NCI-H2196 treated with DMSO at 0.1 percent for 48 hours (cell line): Measurements from ENCODE around the gene MTHFR.

Source experiments
- DNase-seq: peaks from one replicate; lab custom pipeline; 2025; ENCODE audit not compliant: unreplicated experiment; lab: John Stamatoyannopoulos, UW

Gene MTHFR

GRCh38 chr1:11799099-11799498, 6.7 kb downstream of the MTHFR start:
- no peak for DNase-seq

- DNase-seq, result no peak
Measured at GRCh38 chr1:11797525-11798216, 8.1 kb downstream of the MTHFR start.

GRCh38 chr1:11796036-11796828, 9.5 kb downstream of the MTHFR start:
- DNase-seq, result no peak

- no peak for DNase-seq
Measured at GRCh38 chr1:11795238-11795890, 10.4 kb downstream of the MTHFR start.

GRCh38 chr1:11794446-11795237, 11.1 kb downstream of the MTHFR start:
- DNase-seq, result no peak

- no peak for DNase-seq
Measured at GRCh38 chr1:11793819-11794218, 11.9 kb downstream of the MTHFR start.

- no peak for DNase-seq
Measured at GRCh38 chr1:11792106-11792505, 13.7 kb downstream of the MTHFR start.

GRCh38 chr1:11790880-11791715, 14.7 kb downstream of the MTHFR start:
- no peak for DNase-seq

- DNase-seq, result no peak
Measured at GRCh38 chr1:11790101-11790879, 15.5 kb downstream of the MTHFR start.

- DNase-seq, result no peak
Measured at GRCh38 chr1:11789126-11790067, 16.4 kb downstream of the MTHFR start.

- DNase-seq, result no peak
Measured at GRCh38 chr1:11788549-11789053, 17.2 kb downstream of the MTHFR start.

- no peak for DNase-seq
Measured at GRCh38 chr1:11787804-11788436, 17.8 kb downstream of the MTHFR start.

- DNase-seq, result no peak
Measured at GRCh38 chr1:11787251-11787803, 18.4 kb downstream of the MTHFR start.

GRCh38 chr1:11786168-11786567, 19.6 kb downstream of the MTHFR start:
- no peak for DNase-seq

- DNase-seq, result no peak
Measured at GRCh38 chr1:11784993-11785769, 20.6 kb downstream of the MTHFR start.

GRCh38 chr1:11784256-11784992, 21.3 kb downstream of the MTHFR start:
- DNase-seq, result no peak
